H4 (cell line): ENCODE measurements around the gene PHKB. TPM values are rescaled to one million over a fixed set of nuclear protein-coding genes. Genes with fewer than 3 reads are reported as not detected.

ENCODE experiments used
- DNase-seq: peaks from one replicate; pipeline ENCODE4 v3.0.0-alpha.2; 2015; ENCODE audit warnings: low spot score
- total RNA-seq: library from RNA; depleted of rRNA; stranded (reverse); fragments of >200 nt; shearing (Covaris generic); gene quantifications from 2 replicates; pipeline ENCODE4 v1.2.3, GENCODE V29; 2014

Gene PHKB
- total RNA-seq, 1 experiment from 2014 or later = 46.4 TPM

- no peak for DNase-seq
These were observed 163.4 kb downstream of the PHKB start for GRCh38 chr16:47624563-47624962.

GRCh38 chr16:47625115-47625567 lies 164.0 kb downstream of the PHKB start:
- DNase-seq = no peak

DNA sequence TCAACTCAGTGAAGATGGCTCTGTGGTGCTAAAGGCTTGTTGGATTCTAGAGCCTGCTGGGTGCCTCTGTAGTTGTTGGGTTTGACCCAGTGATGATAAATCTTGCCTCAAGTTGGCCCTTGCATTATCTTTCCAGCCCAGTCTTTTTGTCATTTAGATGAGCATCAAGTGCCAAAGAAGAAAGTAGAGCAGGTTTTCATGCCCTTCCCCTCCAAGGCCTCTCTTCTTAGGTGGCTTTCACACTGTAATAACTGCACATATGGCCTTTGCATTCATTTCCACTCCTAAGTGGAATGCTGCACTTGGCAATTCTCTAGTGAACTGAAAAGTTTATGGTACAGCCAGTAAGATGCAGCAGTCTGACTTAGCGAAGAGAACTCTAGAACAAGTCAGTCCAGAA lies 165.1 kb downstream of the PHKB start:
- no peak for DNase-seq

- no peak for DNase-seq
These were observed 166.0 kb downstream of the PHKB start for GRCh38 chr16:47627085-47627639.

GRCh38 chr16:47627721-47628120 lies 166.6 kb downstream of the PHKB start:
- no peak for DNase-seq

DNA sequence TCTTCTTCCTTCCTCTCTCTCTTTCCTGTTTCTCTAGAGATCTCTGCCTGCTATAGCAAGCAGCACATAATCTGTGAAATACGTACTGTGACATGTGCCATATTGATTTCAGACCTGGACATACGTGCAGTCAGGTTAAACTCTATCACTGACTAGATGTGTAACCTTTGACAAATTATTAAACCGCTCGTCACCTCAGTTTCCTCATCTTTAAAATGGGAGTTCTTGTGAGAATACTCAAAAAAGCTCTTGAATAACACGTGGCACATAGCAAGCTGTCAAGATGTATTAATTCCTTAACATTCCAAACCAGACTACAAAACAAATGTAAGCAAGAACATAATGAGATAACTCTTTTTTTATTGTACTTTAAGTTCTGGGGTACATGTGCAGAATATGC lies 170.0 kb downstream of the PHKB start:
- no peak for DNase-seq

- DNase-seq = no peak
These were observed 173.0 kb downstream of the PHKB start for GRCh38 chr16:47634126-47634525.

GRCh38 chr16:47634727-47635126 lies 173.6 kb downstream of the PHKB start:
- DNase-seq = no peak

DNA sequence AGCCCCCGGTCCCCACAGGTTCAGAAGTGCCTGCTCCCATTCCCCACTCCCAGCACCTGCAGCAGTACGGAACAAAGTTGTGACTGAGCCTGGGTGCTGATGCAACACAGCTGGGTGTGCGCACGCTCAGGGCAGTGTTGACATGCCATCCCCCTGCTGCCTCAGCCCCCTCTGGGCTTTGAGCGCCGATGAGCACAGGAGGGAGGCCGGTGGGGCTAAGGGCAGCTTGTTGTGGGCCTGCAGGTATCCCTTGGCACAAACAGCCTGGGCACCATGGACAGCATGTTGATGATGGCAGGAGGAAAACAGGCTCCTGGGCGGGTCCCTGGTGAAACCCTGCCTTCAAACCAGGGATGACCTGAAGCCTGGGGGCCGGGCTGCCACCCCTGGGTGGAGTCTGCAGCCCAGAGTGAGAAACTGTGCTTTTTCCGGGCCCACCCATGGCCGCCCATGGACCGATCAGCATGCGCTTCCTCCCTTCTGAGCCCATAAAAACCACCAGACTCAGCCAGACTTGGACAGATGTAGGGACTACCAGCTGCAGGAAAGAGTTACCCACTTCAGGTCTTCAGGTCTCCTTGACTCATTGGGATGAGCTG lies 175.5 kb downstream of the PHKB start:
- no peak for DNase-seq

- no peak for DNase-seq
These were observed 177.0 kb downstream of the PHKB start for GRCh38 chr16:47638175-47638574.

GRCh38 chr16:47640661-47641060 lies 179.5 kb downstream of the PHKB start:
- DNase-seq = no peak

- DNase-seq = no peak
These were observed 182.3 kb downstream of the PHKB start for GRCh38 chr16:47643323-47644000.

GRCh38 chr16:47644166-47644565 lies 183.0 kb downstream of the PHKB start:
- peak; percentile 14 for DNase-seq

DNA sequence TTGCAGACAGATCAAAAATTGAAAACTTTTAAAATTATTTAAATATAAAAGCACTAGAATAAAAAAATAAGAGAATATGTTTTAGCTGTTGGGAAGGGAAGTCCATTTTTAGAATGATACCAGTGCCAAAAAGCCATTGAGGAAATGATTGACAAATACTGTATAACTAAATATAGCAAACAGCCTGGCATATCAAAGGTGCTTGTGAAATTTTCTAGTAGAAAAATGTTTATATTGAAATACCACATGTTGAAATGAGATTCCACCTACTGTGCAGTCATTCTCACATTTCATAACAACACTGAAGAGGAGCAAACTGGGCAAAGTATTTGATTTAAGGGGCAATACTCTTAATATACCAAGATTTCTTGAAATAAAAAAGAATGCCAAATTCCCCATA lies 183.5 kb downstream of the PHKB start:
- DNase-seq = no peak

DNA sequence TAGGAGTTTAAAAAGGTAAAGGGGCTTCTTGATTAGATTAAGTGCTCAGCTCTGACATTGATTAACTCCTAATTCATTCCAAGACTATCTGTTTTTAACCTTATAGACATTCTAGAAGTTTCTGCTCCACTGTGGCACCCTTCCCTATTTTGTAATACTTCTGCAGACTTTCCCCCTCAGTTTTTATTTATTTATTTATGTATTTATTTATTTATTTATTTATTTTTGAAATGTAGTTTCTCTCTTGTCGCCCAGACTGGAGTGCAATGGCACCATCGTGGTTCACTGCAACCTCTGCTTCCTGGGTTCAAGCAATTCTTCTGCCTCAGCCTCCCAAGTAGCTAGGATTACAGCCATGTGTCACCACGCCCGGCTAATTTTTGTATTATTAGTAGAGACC lies 185.8 kb downstream of the PHKB start:
- DNase-seq = no peak

- no peak for DNase-seq
These were observed 195.9 kb downstream of the PHKB start for GRCh38 chr16:47657032-47657431.

DNA sequence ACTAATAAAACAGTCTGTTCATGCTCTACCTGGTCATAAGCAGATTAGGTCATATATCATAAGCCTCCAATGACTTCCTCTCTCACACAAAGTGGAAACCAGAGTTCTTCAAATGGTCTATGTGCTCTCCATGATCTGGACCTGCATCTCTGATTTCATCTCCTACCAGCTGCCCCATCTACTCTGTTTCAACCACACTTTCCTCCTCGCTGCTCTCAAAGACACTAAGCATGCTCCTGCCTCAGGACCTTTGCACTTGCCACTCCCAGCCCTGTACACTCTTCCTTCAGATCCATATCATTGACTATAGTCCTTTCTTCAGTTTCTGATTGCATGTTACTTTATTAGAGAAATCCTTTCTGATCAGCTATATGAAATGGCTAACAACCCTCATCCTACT lies 196.8 kb downstream of the PHKB start:
- no peak for DNase-seq

GRCh38 chr16:47660540-47660939 lies 199.4 kb downstream of the PHKB start:
- DNase-seq = no peak

GRCh38 chr16:47664653-47665325 lies 203.7 kb downstream of the PHKB start:
- no peak for DNase-seq

DNA sequence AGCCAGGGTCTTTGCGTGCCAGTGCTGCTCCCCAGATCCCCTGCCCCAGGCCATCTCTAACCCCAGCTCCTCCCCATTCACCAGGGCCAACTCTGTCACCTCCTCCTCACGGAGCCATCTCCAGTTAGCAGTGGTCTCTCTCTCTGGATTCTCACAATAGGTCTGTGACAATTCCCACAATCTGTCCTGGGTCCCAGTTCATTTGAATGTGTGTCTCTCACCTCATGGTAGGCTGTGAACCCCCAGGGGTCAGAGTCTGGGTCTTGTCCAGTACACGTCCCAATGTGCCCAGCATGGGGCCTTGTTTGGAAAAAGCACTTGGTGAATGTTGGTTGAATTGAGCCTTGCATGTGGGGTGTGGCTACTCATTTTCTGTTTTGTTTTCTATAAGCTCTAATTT lies 205.3 kb downstream of the PHKB start:
- no peak for DNase-seq

DNA sequence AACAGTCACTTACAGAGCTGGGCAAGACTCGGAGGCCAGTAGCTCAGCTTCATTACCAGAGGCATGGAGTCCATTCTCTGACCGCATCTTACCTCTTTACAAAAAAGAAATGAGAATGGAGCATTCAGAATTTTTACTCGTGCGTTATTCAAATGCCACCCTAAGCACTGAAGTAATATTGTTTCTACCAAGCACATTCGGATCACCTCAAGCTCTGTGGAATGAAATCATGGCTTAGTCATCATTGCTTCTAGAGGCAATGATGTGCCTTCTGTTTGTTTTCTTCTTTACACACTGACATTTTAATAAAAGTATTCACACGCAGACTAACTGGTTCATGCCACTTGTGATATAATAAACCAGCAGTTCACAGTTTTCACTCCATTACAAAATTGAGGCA lies 206.8 kb downstream of the PHKB start:
- DNase-seq = no peak

DNA sequence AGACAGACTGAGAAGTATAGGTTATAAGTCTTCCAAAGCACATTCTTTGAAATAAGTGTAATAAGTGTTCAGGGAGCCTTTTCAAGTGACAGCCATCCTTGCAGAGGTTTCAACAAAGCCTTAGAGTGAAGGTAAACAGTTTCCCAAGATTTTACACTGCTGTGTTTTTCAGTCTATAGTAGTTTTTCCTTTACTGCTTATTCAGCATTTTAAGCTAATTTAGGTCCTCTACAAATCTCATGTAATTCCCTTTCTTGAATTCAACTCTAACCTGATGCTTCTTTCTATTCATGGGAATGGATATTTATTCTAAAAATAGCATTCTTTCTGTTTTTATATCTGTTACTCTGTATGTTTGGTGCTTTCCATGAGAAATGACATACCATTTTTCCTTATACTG lies 211.3 kb downstream of the PHKB start:
- no peak for DNase-seq

DNA sequence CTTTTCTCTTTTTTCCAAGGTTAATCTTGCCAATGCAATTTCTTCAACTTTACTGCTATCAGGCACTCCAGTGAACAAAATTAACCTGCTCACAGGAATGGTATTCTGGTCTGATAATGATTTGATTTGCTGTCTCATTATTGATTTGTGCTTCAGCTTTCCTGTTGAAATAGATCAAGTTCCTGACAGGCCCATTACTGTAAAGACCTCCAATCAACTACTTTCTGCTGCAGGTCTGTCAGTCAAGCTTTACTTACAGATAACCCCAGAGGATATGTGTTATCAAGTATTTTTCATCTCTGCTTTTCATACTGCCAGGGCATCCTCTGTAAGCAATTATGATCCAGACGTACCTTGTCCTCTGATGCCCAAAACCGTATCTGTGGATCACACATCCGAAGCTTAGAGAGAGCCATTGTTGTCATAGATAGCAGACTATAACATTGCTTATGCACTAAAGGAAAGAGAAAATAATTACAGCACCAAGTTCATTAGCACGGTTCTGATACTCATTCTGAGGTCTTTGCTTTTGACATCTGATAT lies 215.6 kb downstream of the PHKB start:
- DNase-seq = no peak
